Measurements from ENCODE around the gene LGR4. TPM values are rescaled to one million over a fixed set of nuclear protein-coding genes. Genes with fewer than 3 reads are reported as not detected.

LGR4 gene
- total RNA-seq, 4 donors from 2014 or later, result 9.4 to 57.9 (median 16.1) TPM

- no peaks in the 10 kb centered on the region for H3K9me3 ChIP-seq
- TF ChIP-seq CTCF (IDR thresholded peaks at IDR 0.05) (no peak), POLR2A (IDR thresholded peaks at IDR 0.05) (no peak)
- no peak for DNase-seq
- intact Hi-C loops (cut with DNase I; ENCODE audit: low total_unique reads), result no loop called here
- no peaks in the 10 kb centered on the region for H3K36me3 ChIP-seq
- H3K27ac ChIP-seq, result no peak overlapping the region
- H3K4me3 ChIP-seq, result no peak overlapping the region
- H3K4me1 ChIP-seq, result no peaks in the 10 kb centered on the region
- H3K27me3 ChIP-seq, result no peaks in the 10 kb centered on the region
Measured at GRCh38 chr11:27514076-27514475, 41.5 kb upstream of the LGR4 start.

GRCh38 chr11:27513389-27513788, 40.8 kb upstream of the LGR4 start:
- no peaks in the 10 kb centered on the region for H3K27me3 ChIP-seq
- H3K4me1 ChIP-seq, result no peaks in the 10 kb centered on the region
- H3K9me3 ChIP-seq, result no peaks in the 10 kb centered on the region
- TF ChIP-seq CTCF (IDR thresholded peaks at IDR 0.05), result no peak
- no peak for TF ChIP-seq POLR2A (IDR thresholded peaks at IDR 0.05)
- no peak overlapping the region for H3K4me3 ChIP-seq
- DNase-seq, result no peak
- H3K36me3 ChIP-seq, result no peaks in the 10 kb centered on the region
- no peak overlapping the region for H3K27ac ChIP-seq
- intact Hi-C loops (cut with DNase I; ENCODE audit: low total_unique reads), result no loop called here

DNA sequence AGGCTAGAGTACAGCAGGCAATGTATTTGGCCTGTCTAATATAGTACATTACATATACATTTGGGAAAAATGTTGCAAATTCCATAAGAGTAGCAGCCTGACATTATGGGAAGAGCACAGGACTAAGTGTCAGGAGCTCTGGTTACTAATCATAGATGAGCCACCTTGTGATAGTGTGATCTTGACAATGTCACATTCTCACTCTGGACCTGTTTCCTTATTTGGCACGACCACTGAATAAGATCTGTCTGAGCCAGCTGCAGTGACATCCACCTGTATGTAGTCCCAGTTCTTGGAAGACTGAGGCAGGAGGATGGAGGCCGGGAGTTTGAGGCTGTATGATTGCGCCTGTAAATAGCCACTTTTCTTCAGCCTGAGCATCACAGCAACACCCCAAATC, 39.6 kb upstream of the LGR4 start:
- intact Hi-C loops (cut with DNase I; ENCODE audit: low total_unique reads), result no loop called here
- no peak for DNase-seq

DNA sequence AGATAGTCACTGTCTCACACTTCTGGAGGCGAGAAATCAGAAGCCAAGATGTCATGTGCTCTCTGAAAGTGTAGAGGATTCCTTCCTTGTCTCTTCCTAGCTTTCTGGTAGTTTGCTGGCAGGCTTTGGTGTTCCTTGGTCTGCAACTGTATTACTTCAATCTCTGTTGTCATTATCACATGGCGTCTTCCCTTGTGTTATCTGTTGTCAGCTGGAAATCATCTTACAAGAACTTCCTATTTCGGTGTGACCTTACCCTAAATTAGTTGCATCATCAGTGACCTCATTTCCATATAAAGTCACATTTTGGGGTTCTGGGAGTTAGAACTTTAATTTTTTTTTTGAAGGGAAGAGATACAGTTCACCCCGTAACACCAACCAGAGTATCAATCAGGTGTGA, 37.3 kb upstream of the LGR4 start:
- no peaks in the 10 kb centered on the region for H3K36me3 ChIP-seq

More for the DNA sequence above, 39.6 kb upstream of the LGR4 start:
- Histone ChIP-seq H3K4me1 (no peaks in the 10 kb centered on the region), H3K36me3 (no peaks in the 10 kb centered on the region), H3K9me3 (no peaks in the 10 kb centered on the region), H3K4me3 (no peak overlapping the region), H3K27me3 (no peaks in the 10 kb centered on the region), H3K27ac (no peak overlapping the region)
- TF ChIP-seq CTCF (IDR thresholded peaks at IDR 0.05) (no peak), POLR2A (IDR thresholded peaks at IDR 0.05) (no peak)

More for the DNA sequence above, 37.3 kb upstream of the LGR4 start:
- DNase-seq, result no peak
- H3K9me3 ChIP-seq, result no peaks in the 10 kb centered on the region
- TF ChIP-seq POLR2A (IDR thresholded peaks at IDR 0.05) (no peak), CTCF (IDR thresholded peaks at IDR 0.05) (no peak)
- H3K4me3 ChIP-seq, result no peak overlapping the region
- H3K4me1 ChIP-seq, result peaks cover 0 to 2% of the 10 kb centered on the region in 2 donors
- intact Hi-C loops (cut with DNase I; ENCODE audit: low total_unique reads), result no loop called here
- H3K27me3 ChIP-seq, result no peaks in the 10 kb centered on the region
- no peak overlapping the region for H3K27ac ChIP-seq

Data from uterus (tissue), 4 donors.